ENCODE data around the gene CAPN11.
"Not testable (repeated sequence)": the region's sequence is repeated elsewhere in the genome, so short reads cannot be mapped to it uniquely, and the experiment has no call there.

Gene CAPN11

GRCh38 chr6:44131892-44132291, 26.7 kb upstream of the CAPN11 start:
- DNase-seq (ENCODE audit: low read depth in 1 of 2, low spot score in 1 of 2): no peak

GRCh38 chr6:44132476-44132875, 26.1 kb upstream of the CAPN11 start:
- DNase-seq (ENCODE audit: low read depth in 1 of 2, low spot score in 1 of 2): no peak

- DNase-seq (ENCODE audit: low read depth in 1 of 2, low spot score in 1 of 2): no peak
These were observed 25.4 kb upstream of the CAPN11 start for GRCh38 chr6:44133003-44133931.

GRCh38 chr6:44133981-44134711, 24.5 kb upstream of the CAPN11 start:
- DNase-seq (ENCODE audit: low read depth in 1 of 2, low spot score in 1 of 2): no peak

- no peak for DNase-seq (ENCODE audit: low read depth in 1 of 2, low spot score in 1 of 2)
These were observed 23.4 kb upstream of the CAPN11 start for GRCh38 chr6:44135173-44135758.

- DNase-seq (ENCODE audit: low read depth in 1 of 2, low spot score in 1 of 2): no peak
These were observed 22.7 kb upstream of the CAPN11 start for GRCh38 chr6:44135875-44136274.

- DNase-seq (ENCODE audit: low read depth in 1 of 2, low spot score in 1 of 2): no peak
These were observed 19.8 kb upstream of the CAPN11 start for GRCh38 chr6:44138717-44139350.

GRCh38 chr6:44139351-44139743, 19.3 kb upstream of the CAPN11 start:
- no peak for DNase-seq (ENCODE audit: low read depth in 1 of 2, low spot score in 1 of 2)

GRCh38 chr6:44142835-44143234, 15.8 kb upstream of the CAPN11 start:
- no peak for DNase-seq (ENCODE audit: low read depth in 1 of 2, low spot score in 1 of 2)

GRCh38 chr6:44143731-44144130, 14.9 kb upstream of the CAPN11 start:
- DNase-seq (ENCODE audit: low read depth in 1 of 2, low spot score in 1 of 2): no peak

GRCh38 chr6:44144536-44144935, 14.1 kb upstream of the CAPN11 start:
- not testable (repeated sequence) for DNase-seq (ENCODE audit: low read depth in 1 of 2, low spot score in 1 of 2)

GRCh38 chr6:44145839-44146238, 12.8 kb upstream of the CAPN11 start:
- DNase-seq (ENCODE audit: low read depth in 1 of 2, low spot score in 1 of 2): no peak

- DNase-seq (ENCODE audit: low read depth in 1 of 2, low spot score in 1 of 2): no peak
These were observed 11.9 kb upstream of the CAPN11 start for GRCh38 chr6:44146685-44147084.

- DNase-seq (ENCODE audit: low read depth in 1 of 2, low spot score in 1 of 2): no peak
These were observed 11.4 kb upstream of the CAPN11 start for GRCh38 chr6:44147256-44147655.

GRCh38 chr6:44148306-44148705, 10.3 kb upstream of the CAPN11 start:
- DNase-seq (ENCODE audit: low read depth in 1 of 2, low spot score in 1 of 2): no peak

- no peak for DNase-seq (ENCODE audit: low read depth in 1 of 2, low spot score in 1 of 2)
These were observed 9.1 kb upstream of the CAPN11 start for GRCh38 chr6:44149369-44150012.

GRCh38 chr6:44150317-44150917, 8.2 kb upstream of the CAPN11 start:
- no peak for DNase-seq (ENCODE audit: low read depth in 1 of 2, low spot score in 1 of 2)

GRCh38 chr6:44151348-44152108, 7.1 kb upstream of the CAPN11 start:
- peak; percentile 65 to 77 for DNase-seq (ENCODE audit: low read depth in 1 of 2, low spot score in 1 of 2)

GRCh38 chr6:44152109-44152461, 6.5 kb upstream of the CAPN11 start:
- no peak for DNase-seq (ENCODE audit: low read depth in 1 of 2, low spot score in 1 of 2)

GRCh38 chr6:44152533-44152932, 6.1 kb upstream of the CAPN11 start:
- DNase-seq (ENCODE audit: low read depth in 1 of 2, low spot score in 1 of 2): no peak

Data from activated CD4-positive, alpha-beta T cell treated with anti-CD3 and anti-CD28 coated beads, Interleukin-2, amount 50 U/mL, for 24 hours (primary cell).